ENCODE measurements around the gene EN2.
A peak's percentile ranks its signal among the peaks of the same experiment; 100 is the strongest.

EN2 gene

DNA sequence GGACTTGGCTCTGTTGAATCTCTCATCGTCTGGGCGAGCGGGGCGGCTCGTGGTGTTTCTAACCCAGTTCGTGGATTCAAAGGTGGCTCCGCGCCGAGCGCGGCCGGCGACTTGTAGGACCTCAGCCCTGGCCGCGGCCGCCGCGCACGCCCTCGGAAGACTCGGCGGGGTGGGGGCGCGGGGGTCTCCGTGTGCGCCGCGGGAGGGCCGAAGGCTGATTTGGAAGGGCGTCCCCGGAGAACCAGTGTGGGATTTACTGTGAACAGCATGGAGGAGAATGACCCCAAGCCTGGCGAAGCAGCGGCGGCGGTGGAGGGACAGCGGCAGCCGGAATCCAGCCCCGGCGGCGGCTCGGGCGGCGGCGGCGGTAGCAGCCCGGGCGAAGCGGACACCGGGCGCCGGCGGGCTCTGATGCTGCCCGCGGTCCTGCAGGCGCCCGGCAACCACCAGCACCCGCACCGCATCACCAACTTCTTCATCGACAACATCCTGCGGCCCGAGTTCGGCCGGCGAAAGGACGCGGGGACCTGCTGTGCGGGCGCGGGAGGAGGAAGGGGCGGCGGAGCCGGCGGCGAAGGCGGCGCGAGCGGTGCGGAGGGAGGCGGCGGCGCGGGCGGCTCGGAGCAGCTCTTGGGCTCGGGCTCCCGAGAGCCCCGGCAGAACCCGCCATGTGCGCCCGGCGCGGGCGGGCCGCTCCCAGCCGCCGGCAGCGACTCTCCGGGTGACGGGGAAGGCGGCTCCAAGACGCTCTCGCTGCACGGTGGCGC lies at the start of gene EN2:
EN2 (plus strand) TSS at position 19 of the 767 bp plus-strand sequence; CDS start at position 268, 249 bp downstream.
- DNase-seq (ENCODE audit: low read depth in 2 of 2): no peak

DNA sequence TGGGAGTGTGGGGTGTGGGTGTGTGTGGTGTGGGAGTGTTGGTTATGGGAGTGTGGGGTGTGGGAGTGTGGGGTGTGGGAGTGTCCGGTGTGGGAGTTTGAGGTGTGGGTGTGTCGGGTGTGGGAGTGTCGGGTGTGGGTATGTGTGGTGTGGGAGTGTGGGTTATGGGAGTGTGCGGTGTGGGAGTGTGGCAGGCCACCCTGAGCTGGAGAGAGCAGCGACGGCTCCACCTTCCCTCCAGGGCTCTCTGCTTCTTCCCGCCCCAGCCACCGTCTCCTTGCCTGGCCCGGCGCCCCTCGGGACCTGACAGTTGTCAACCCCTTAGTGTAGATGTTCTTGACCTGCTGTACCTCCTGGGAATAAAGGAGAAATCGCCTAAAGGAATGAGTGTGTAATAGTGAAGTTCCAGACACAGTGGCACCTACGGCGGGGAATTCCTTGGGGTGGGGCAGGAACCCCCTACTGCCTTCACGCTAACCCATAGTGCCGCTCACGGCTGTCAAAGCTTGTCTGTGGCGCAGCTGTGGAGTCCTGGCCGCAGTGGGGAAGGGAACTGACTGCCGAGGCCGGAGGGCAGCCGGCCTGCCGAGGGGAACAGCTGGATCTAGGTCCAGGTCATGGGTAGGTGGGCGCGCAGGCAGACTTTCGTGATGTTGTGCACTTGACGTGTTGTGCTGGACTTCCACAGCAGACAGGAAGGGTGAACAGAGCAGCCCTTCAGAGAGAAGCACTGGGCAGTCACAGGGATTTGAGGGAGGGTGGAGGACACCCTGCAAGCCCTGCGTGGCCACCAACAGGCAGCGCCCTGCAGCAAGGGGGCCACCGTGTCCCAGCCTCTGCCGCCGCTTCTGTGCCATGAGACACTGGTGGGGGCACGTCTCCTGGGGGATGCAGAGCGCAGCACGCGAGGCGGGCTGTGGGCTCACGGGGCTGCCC lies 49.0 kb upstream of the EN2 start:
- DNase-seq (ENCODE audit: low read depth in 2 of 2): no peak

DNA sequence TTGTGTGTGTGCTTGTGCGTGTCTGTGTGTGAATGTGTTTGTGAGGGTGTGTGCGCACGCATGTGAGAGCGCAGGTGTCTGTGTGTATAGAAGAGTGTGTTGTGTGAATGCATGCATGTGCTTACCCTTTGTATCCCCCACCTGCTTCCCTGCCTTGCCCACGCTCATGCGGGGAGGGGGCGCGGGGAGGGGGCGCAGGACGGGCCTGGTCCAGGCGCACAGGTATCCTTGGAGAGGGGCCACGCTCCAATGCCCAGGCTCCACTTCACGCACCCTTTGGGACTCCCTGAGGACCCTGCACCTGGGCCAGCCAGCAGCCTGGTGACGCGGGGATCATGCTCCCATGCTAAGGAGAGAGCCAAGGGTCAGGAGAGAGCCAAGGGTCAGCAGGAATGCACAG lies 47.9 kb upstream of the EN2 start:
- no peak for DNase-seq (ENCODE audit: low read depth in 2 of 2)

DNA sequence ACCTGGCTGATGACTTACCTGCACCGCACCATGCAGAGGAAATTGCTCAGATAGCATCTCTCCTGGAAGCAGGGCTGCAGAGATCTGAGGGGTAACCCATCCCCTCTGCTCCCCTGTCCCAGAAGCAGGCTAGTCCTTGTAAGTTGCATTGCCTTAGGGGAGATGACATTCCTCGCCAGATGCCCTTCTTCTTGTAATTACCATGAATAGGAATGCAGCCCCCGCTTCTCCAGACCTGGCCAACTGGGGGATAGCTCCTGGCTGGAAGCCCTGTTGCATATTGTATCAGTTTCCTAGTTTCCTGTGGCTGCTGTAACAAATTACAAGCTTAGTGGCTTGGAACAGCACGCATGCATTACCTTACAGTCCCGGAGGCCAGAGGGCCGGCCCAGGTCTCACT lies 47.5 kb upstream of the EN2 start:
- no peak for DNase-seq (ENCODE audit: low read depth in 2 of 2)

DNA sequence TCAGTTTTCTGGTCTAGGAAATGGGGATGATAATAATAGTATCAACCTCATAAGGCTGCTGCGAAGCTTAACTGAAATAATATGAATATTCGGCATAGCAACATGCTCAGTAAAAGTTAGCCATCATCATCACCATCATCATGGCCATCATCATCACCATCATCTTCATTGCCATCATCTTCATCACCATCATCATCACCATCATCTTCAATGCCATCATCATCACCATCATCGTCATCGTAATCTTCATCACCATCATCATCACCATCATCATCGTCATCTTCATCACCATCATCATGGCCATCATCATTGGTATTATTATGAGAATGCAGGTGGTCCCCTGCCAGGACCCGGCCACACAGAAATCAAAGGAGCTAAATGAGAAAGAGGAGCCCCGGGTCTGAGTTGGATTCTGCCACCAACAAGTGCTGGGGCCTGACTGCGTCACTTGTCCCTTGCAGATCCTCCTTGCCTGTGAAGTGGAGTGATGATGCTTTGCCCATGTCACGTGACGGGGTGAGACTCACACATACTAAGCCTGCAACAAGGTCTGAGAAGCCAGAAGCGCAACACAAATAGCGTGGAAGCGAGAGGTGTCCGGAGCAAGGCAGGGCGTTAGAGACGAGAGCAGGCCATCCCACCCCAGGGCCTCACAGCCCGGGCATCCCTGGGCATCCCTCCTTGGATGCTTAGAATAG lies 46.1 kb upstream of the EN2 start:
- no peak for DNase-seq (ENCODE audit: low read depth in 2 of 2)

DNA sequence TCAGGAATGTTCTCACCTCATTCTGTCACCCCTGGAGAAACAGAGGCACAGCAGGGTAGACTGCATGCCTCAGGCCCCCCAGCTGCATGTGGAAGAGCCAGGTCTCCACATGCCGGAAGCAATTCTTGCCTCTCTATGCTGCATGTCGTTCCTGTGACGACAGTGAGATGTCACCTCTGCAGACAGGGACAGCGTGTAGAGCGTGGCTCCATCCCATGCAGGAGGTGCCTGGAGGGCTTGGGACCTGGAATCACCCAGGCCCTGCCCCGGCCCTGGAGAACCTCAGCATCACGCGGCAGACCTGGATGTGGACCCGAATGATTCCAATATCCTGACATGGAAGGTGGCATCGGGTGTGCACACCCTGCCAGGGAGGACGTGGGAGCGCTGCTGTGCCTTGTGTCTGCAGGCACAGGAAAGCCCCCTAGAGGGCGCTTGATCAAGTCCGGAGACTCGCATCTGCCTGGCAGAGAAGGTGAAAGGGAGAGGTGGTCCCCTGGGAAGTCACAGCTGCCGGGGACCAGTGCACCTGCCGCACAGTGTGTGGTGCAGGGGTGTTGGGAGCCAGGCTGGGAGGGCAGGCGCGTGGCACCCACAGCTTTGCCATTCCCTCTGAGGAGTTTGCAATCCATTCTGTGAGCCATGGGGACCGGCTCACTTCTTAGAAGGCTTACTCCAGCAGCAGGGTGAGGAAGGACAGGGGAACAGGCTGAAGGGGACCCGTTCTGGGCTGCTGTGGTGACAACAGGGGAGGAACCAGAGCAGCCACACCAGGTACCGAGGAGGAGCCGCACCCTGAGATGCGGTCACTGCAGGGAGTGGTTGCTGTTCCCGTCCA lies 45.3 kb upstream of the EN2 start:
- DNase-seq (ENCODE audit: low read depth in 2 of 2): peak in 1 of 2 donors; percentile 32

DNA sequence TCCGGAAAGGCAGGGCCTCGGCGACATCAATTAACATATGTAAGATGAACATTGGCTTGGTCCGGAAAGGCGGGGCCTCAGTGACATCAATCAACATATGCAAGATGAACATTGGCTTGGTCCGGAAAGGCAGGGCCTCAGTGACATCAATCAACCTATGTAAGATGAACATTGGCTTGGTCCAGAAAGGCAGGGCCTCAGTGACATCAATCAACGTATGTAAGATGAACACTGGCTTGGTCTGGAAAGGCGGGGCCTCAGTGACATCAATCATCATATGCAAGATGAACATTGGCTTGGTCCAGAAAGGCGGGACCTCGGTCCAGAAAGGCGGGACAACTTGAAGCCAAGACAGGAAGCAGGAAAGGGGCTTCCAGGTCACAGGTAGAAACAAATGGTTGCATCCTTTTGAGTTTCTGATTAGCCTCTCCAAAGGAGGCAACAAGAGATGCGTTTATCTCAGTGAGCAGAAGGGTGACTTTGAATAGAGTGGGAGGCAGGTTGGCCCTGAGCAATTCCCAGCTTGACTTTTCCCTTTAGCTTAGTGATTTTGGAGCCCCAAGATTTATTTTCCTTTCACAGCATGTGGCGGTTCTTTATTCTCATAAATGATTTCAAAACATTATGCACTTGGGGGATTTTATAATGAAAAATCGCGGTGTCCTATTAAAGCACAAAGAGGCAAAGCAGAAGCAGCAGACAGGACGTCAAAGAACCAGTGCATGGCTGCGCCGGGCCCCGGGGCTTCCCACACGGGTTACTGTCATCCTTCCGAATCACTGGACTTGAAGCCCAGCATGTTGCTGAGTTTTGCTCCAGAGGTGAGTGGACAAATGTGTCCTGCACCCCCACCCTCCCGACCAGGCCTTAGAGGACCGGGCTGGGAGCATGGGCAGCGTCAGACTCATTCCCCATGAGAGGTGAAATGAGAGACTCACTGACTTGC lies 43.1 kb upstream of the EN2 start:
- no peak for DNase-seq (ENCODE audit: low read depth in 2 of 2)

DNA sequence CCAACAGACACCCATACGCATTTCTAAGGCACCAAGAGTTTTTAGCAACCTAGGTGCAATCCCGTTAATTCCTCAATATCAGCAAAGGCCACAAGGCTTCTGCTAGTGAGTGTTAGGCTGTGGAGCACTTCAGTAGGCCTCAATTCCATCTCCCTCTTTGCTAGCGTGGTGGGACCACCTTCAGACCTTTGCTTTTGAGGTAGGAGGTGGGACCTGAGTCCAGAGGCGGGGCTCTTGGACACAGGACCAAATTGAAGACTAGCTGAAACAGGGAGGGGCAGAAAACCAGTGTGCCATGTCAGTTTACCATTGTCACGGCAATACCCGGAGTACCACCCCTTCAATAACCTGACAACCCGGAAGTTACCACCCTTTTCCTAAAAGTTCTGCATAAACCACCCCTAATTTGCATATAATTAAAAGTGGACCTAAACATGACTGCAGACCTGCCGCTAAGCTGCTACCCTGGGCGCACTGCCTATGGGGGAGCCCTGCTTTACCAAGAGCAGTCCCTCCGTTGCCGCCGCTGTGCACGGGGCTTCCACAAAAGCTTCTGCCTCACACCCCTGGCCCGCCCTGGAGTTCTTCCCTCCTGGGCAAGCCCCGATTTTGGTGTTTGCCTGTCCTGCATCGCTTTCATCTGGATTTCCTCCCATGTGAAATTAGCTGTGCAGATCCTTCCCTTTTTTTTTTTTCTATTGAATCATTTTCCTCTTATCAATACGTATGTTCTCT lies 41.1 kb upstream of the EN2 start:
- DNase-seq (ENCODE audit: low read depth in 2 of 2): no peak

DNA sequence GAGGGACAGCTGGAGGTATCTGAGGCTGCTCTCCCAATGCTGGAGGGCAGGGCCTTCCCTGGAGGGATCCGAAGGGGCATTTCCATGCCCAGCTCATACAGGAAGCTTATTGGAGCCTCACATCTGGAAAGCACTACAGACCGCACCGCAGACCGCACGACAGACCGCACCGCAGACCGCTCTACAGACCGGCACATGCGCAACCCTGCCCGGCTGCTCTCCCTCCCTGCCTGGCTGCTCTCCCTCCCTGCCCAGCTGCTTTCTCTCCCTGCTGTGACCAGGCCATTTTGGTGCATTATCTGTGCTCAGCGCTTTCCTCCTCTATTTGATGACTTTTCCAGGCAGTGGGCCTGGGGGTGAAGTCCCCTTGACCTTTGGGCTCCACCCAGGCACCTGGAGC lies 39.6 kb upstream of the EN2 start:
- DNase-seq (ENCODE audit: low read depth in 2 of 2): no peak

DNA sequence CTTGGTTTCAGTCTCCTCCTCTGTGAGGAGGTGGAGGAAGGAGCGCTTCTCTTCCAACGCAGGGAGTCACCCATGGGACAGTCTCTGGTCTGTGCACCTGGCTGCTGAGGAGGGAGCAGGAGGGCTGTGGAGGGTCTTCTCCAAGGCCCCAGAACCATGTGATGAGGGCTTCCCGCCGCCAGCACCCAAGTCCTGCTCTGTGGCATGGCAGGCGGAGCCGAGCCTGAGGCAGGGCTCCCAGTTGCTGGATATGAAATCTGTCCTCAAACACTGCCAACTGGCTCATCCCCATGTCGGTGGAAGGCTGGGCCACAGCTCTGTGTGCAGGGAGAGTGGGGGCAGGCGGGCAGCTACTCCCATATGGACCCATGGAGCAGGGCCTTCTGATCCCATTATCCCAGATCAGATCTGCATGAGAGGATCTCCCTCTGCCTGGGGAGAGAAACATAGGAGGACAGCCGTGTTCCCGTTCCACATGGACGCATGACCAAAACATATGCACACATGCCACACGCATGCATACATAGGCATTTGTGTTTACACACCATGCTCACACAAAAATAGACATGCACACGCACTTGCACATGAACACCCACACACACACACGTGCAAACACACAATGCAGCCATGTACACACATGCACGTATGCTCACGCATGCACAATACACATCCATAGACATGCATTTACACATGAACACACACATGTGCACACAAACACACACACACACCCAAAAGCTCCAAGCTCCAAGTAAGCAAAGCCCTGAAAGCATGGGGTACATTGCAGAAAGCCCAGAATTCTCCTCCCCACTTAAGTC lies 38.8 kb upstream of the EN2 start:
- no peak for DNase-seq (ENCODE audit: low read depth in 2 of 2)

DNA sequence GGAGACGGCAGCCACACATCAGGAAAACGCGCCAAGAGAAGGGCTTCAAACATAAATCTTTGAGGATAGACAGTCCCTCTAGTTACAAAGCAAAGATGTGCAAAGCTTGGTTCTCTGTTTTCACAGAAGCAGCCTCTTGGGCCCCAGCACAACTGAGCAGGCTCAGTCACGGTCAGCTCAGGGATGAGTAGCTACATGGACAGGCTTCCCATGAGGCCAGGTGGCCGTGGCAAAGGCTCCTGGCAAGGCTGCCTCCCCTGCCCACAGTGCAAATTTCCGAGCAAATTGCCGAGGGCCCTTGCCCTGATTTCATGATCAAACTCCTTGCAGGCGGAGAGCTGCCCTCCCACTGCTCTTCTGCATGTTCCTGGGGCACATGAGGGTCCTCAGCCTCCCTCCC lies 37.8 kb upstream of the EN2 start:
- no peak for DNase-seq (ENCODE audit: low read depth in 2 of 2)

DNA sequence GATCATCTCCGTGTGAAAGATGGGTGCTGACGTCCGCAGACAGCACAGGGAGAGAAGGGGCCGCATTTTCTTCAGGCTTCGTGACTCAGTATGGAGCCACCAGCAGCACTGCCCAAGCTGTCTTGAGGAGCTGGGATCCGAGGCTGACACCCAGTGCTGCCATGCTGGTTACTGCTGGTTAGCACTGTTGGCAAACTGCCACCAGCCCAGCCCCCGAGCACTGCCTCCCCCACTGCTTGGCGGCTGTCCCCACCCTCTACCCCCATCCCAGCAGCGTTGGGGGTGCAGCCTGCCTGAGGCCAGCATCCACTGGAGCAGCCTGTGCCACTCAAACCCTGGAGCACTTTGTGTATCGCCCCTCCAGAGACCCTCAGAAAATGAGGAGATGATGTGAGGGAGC lies 35.8 kb upstream of the EN2 start:
- DNase-seq (ENCODE audit: low read depth in 2 of 2): no peak

DNA sequence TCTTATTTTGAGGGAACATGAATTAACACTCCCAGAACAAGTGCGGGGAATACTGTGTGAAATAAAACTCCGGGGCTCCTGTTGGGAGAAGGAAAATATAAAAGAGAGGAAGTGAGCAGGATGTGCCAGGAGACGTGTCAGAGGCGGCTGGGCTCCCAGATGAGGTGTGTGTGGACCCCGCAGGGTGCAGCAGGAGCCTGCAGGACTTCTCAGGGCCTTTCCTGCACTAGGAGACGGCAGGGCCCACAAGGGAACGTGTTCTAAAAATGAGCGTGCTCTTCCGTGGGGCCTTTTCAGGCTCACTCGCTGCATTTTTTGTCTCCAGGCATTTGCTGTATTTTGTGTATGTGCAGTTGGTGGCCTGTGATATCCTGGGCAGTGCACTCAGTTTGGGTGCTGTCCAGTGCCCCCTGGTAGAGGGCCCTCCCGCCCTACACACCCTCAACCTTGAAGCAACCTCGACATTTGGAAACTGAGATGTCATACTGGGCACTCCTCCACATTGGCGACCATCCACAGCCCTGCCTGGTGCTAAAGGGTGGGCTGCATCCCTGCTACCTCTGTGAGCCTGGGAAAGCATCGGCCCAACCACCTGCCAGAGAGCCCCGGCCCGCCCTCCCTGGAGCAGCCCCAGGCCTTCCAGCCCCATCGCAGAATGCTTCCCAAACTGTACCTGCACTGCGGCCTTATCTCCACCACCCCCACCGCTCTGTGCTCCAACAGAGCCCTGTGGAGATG lies 35.2 kb upstream of the EN2 start:
- no peak for DNase-seq (ENCODE audit: low read depth in 2 of 2)

DNA sequence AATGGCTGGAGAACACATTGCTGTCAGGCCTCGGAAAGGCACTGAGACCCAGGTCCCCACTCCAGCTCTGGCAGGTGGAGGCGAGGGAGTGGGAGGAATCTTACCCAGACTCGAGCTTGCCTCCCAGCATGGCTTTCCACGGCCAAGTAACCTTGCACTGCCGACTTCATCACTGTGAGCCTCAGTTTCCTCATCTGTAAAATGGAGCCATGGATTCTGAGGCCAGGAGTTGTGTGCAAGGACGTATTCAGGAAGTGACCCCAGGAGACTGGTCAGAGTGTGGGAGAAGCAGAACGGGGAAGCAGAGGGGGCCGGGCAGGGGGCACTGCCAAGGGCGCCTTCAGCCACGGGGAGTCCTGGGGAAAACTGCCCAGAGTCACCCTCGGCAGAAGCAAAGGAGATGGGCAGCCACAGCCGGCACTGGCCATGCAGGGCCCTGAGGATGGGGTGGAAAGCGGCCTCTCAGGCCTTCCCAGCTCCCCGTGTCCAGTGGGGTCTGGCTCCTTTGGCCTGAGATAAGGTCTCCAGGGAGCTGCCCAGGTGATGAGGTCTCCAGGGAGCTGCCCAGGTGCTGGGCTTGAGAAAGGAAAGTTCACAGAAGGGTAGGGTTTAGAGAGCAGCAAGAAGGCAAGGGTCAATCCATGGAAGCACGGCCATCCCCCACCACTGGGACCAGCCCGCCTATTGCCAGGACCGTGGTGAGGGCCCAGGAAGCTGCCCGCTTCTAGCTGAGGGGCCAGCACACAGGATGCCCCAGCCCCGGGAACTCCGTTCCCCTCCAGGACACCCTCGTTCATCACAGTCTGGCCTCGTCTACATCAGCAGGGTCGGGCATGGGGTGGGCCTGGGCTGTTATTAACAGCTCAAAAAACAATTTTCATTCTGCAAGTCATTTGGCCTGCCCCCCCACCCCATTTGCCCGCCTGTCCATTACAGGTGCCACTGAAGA lies 34.3 kb upstream of the EN2 start:
- DNase-seq (ENCODE audit: low read depth in 2 of 2): no peak

DNA sequence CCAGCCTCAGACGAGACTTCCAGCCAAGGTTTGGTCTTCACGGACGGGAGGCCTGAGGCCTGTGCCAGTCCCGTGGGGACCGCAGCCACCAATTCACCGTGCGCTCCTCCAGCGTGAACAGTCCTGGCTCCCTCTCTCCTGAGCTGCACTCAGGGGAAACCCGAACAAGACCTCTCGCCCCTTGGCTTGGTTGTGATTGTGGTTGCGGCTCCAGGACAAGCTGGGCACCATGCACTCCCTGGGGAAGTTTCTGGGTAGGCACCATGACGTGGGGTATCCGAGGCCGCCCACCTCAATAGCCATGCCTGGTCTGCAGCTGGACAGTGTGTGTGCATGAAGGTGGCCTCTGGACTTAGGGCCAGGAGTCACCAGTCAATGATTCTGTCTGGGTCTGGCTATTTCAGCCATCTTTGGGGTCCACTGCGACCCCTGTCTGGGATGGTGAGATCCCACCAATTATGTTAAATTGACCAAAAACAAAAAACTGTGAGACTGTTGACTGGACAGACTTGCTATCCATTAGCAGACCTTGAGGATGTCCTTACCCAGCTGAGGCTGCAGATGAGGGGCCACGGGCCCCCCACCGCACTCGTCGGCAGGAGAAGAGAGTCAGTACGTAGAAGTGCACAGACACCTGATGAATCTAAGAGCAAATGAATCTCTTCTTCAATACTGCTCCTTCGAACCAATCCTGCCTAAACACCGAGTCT lies 33.5 kb upstream of the EN2 start:
- DNase-seq (ENCODE audit: low read depth in 2 of 2): no peak

DNA sequence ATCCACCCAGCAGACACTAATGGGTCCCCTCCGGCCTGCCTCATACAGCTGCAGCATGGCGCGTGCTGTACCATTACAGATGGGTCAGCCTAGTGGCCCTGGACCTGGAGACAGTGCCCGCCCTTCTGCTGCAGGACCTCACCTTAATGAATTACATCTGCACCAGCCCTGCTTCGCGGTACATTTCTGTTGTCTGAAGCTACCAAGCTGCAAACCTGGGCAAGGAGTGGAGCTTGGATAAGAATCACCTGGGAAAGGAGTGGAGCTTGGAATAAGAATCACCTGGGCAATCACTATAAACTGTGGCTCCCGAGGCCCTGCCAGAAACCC lies 33.0 kb upstream of the EN2 start:
- no peak for DNase-seq (ENCODE audit: low read depth in 2 of 2)

All from stimulated activated CD4-positive, alpha-beta T cell treated with anti-CD3 and anti-CD28 coated beads, Interleukin-1b, Interleukin-23, amount 100 ng/mL, for 1 hour (primary cell).